ENCODE results near the gene VPS50.
"Not testable (repeated sequence)": the region's sequence is repeated elsewhere in the genome, so short reads cannot be mapped to it uniquely, and the experiment has no call there.

DNA sequence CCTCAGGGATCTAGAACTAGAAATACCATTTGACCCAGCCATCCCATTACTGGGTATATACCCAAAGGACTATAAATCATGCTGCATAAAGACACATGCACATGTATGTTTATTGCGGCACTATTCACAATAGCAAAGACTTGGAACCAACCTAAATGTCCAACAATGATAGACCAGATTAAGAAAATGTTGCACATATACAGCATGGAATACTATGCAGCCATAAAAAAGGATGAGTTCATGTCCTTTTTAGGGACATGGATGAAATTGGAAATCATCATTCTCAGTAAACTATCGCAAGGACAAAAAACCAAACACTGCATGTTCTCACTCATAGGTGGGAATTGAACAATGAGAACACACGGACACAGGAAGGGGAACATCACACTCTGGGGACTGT is 138.8 kb downstream of the VPS50 start:
- not testable (repeated sequence) for TF ChIP-seq CTCF (conservative IDR thresholded peaks at IDR 0.05 in 1 of 2, IDR thresholded peaks at IDR 0.05 in 1 of 2; ENCODE audit: extremely low read depth in 1 of 2, insufficient read depth in 1 of 2, low read depth in 1 of 2, low read length in 2 of 2); EZH2 (IDR thresholded peaks at IDR 0.05; ENCODE audit: borderline replicate concordance, low read length)
